HCT116 (cell line): ENCODE results near the gene MTHFD1L. TPM values are rescaled to one million over a fixed set of nuclear protein-coding genes. Genes with fewer than 3 reads are reported as not detected.

ENCODE experiments used
- ATAC-seq: fragments of 200-7000 bp; cut with Tn5 transposase; 2 replicates; pipeline ENCODE4 v1.9.1; 2020; ENCODE audit warnings: mild to moderate bottlenecking, moderate library complexity
- BruUV-seq: library from RNA; stranded (reverse); fragments of 400-500 nt; replicated peaks from 2 replicates; lab custom pipeline; 2021; lab: Mats Ljungman, UMichigan
- CTCF ChIA-PET: fragments of 300-600 bp; sonication (Branson Sonifier 250); formaldehyde crosslinking; loops from one replicate; lab custom pipeline; 2021; ENCODE audit warnings: antibody characterized with exemption; lab: Charles Lee
- POLR2A ChIA-PET: fragments of 300-600, 350-600 bp; sonication (Branson Sonifier 250); formaldehyde crosslinking; loops from one replicate; lab custom pipeline; 2021; ENCODE audit warnings: antibody characterized with exemption; lab: Charles Lee
- RAD21 ChIA-PET, 2 experiments: fragments of 300-600 bp; sonication (Branson Sonifier 250); formaldehyde crosslinking; loops; one replicate each; lab custom pipeline; 2023; ENCODE audit warnings: low total read pairs in 2 of 2; ENCODE audit not compliant: uncharacterized antibody in 2 of 2, unreplicated experiment in 2 of 2, low non-redundant PET in 1 of 2; lab: Charles Lee
- DNase-seq: peaks from one replicate; pipeline ENCODE4 v3.0.0-alpha.2; 2010; ENCODE audit warnings: low read depth, low spot score
- H2AFZ ChIP-seq: fragments of 200-600 bp; shearing (Covaris generic), sonication (generic); 2 replicates; pipeline ENCODE4 v1.6.1; 2017; ENCODE audit warnings: low read depth, mixed run types, mixed read lengths, antibody characterized with exemption, low read length; ENCODE audit not compliant: poor library complexity, severe bottlenecking
- H3K27ac ChIP-seq: 2 replicates; pipeline ENCODE4 v1.5.1; 2012; ENCODE audit warnings: low read depth, low read length
- H3K27me3 ChIP-seq: fragments of 200-600 bp; sonication (generic); 2 replicates; pipeline ENCODE4 v1.6.1; 2016; ENCODE audit warnings: mixed run types, low read length, mixed read lengths; ENCODE audit not compliant: insufficient read depth
- H3K36me3 ChIP-seq, 2 experiments: fragments of 200-500 bp in 1 of 2; fragments of 200-600 bp in 1 of 2; sonication (Bioruptor generic) in 1 of 2; sonication (generic) in 1 of 2; 2 replicates each; pipeline versions ENCODE4 v1.5.1 to v1.6.1; 2014 to 2016; ENCODE audit warnings: low read length in 2 of 2, inconsistent platforms in 1 of 2, mixed read lengths in 1 of 2, mixed run types in 1 of 2; ENCODE audit not compliant: insufficient read depth in 2 of 2, control insufficient read depth in 1 of 2
- H3K4me1 ChIP-seq, 2 experiments: fragments of 200-600 bp in 1 of 2; sonication (generic) in 1 of 2; 2 replicates each; pipeline versions ENCODE4 v1.5.1 to v1.6.1; 2012 to 2017; ENCODE audit warnings: low read length in 2 of 2, inconsistent platforms in 1 of 2, mild to moderate bottlenecking in 1 of 2, mixed read lengths in 1 of 2, mixed run types in 1 of 2, moderate library complexity in 1 of 2; ENCODE audit not compliant: insufficient read depth in 2 of 2, control insufficient read depth in 1 of 2
- H3K4me2 ChIP-seq: fragments of 200-600 bp; sonication (generic); 2 replicates; pipeline ENCODE4 v1.6.1; 2017; ENCODE audit warnings: mixed run types, low read length, mixed read lengths
- H3K4me3 ChIP-seq, 2 experiments: fragments of 200-600 bp in 1 of 2; sonication (generic) in 1 of 2; replicated peaks in 1 of 2; 2 replicates each; pipeline ENCODE4 v1.5.1; 2011 to 2016; ENCODE audit warnings: low read length in 2 of 2, control low read depth in 1 of 2, low read depth in 1 of 2, mild to moderate bottlenecking in 1 of 2, mixed read lengths in 1 of 2, mixed run types in 1 of 2
- H3K79me2 ChIP-seq: fragments of 200-600 bp; sonication (generic); 2 replicates; pipeline ENCODE4 v1.6.1; 2017; ENCODE audit warnings: mild to moderate bottlenecking, mixed run types, low read length, moderate library complexity, mixed read lengths; ENCODE audit not compliant: insufficient read depth
- H3K9ac ChIP-seq: fragments of 200-600 bp; sonication (generic); 2 replicates; pipeline ENCODE4 v1.6.1; 2016; ENCODE audit warnings: low read length, mixed read lengths
- H3K9me2 ChIP-seq: fragments of 200-600 bp; sonication (generic), shearing (Covaris generic); 2 replicates; pipeline ENCODE4 v1.6.1; 2017; ENCODE audit warnings: mixed run types, mild to moderate bottlenecking, moderate library complexity; ENCODE audit not compliant: insufficient read depth
- H3K9me3 ChIP-seq, 2 experiments: fragments of 200-500 bp in 1 of 2; fragments of 200-600 bp in 1 of 2; sonication (Bioruptor generic) in 1 of 2; sonication (generic) in 1 of 2; 2 replicates each; pipeline ENCODE4 v1.6.1; 2014 to 2017; ENCODE audit warnings: low read length in 2 of 2, mixed read lengths in 2 of 2, inconsistent platforms in 1 of 2, low read depth in 1 of 2, mild to moderate bottlenecking in 1 of 2, mixed run types in 1 of 2, moderate library complexity in 1 of 2; ENCODE audit not compliant: control insufficient read depth in 1 of 2, insufficient read depth in 1 of 2
- H4K20me1 ChIP-seq: fragments of 200-600 bp; sonication (generic), shearing (Covaris generic); 2 replicates; pipeline ENCODE4 v1.6.1; 2017; ENCODE audit warnings: mixed run types, mild to moderate bottlenecking, moderate library complexity; ENCODE audit not compliant: insufficient read depth
- ATF3 ChIP-seq: IDR thresholded peaks from 2 replicates; pipeline ENCODE4 v1.6.1; 2012
- CBX3 ChIP-seq: IDR thresholded peaks from 2 replicates; pipeline ENCODE4 v1.6.1; 2012; ENCODE audit warnings: low read depth
- CEBPB ChIP-seq: IDR thresholded peaks from 2 replicates; pipeline ENCODE4 v1.6.1; 2012; ENCODE audit warnings: low read depth
- ELF1 ChIP-seq: IDR thresholded peaks from 2 replicates; pipeline ENCODE4 v1.6.1; 2012; ENCODE audit warnings: low read depth, borderline replicate concordance
- EZH2 ChIP-seq: fragments of 200-600 bp; sonication (generic); IDR thresholded peaks from 2 replicates; pipeline ENCODE4 v1.6.1; 2017; ENCODE audit warnings: antibody characterized with exemption, mixed run types
- EZH2phosphoT487 ChIP-seq: fragments of 200-600 bp; IDR thresholded peaks from 2 replicates; pipeline ENCODE4 v1.6.1; 2018; ENCODE audit warnings: antibody characterized with exemption, borderline replicate concordance
- JUND ChIP-seq: IDR thresholded peaks from 2 replicates; pipeline ENCODE4 v1.6.1; 2012
- MAX ChIP-seq: IDR thresholded peaks from 2 replicates; pipeline ENCODE4 v1.6.1; 2012
- POLR2A ChIP-seq: IDR thresholded peaks from 2 replicates; pipeline ENCODE4 v1.7.0; 2011; ENCODE audit warnings: borderline replicate concordance; ENCODE audit not compliant: insufficient read depth, insufficient read length; ENCODE audit errors: extremely low read depth
- POLR2AphosphoS5 ChIP-seq: IDR thresholded peaks from 2 replicates; pipeline ENCODE4 v1.6.1; 2011; ENCODE audit warnings: mild to moderate bottlenecking, low read depth, low read length, moderate library complexity
- RAD21 ChIP-seq: IDR thresholded peaks from 2 replicates; pipeline ENCODE4 v1.6.1; 2012; ENCODE audit warnings: low read depth, mild to moderate bottlenecking
- SIN3A ChIP-seq: IDR thresholded peaks from 2 replicates; pipeline ENCODE4 v1.6.1; 2012; ENCODE audit warnings: low read depth
- SP1 ChIP-seq: IDR thresholded peaks from 2 replicates; pipeline ENCODE4 v1.6.1; 2012; ENCODE audit warnings: low read depth
- SRF ChIP-seq: IDR thresholded peaks from 2 replicates; pipeline ENCODE4 v1.6.1; 2012; ENCODE audit warnings: low read depth
- TCF7L2 ChIP-seq: IDR thresholded peaks from 2 replicates; pipeline ENCODE4 v1.7.0; 2011; ENCODE audit warnings: borderline replicate concordance, inconsistent platforms; ENCODE audit not compliant: insufficient read depth, insufficient read length; ENCODE audit errors: extremely low read depth
- YY1 ChIP-seq: IDR thresholded peaks from 2 replicates; pipeline ENCODE4 v1.6.1; 2011; ENCODE audit warnings: low read length, low read depth, moderate library complexity, mild to moderate bottlenecking; ENCODE audit not compliant: insufficient replicate concordance; ENCODE audit errors: extremely low read depth
- ZBTB33 ChIP-seq: IDR thresholded peaks from 2 replicates; pipeline ENCODE4 v1.6.1; 2011; ENCODE audit warnings: mild to moderate bottlenecking, low read length, moderate library complexity; ENCODE audit not compliant: insufficient replicate concordance; ENCODE audit errors: extremely low read depth
- ZFX ChIP-seq: fragments of 450-650 bp; IDR thresholded peaks from 2 replicates; pipeline ENCODE4 v1.6.1; 2017
- ZNF274 ChIP-seq: fragments of 200-500 bp; sonication (Bioruptor generic); IDR thresholded peaks from 2 replicates; pipeline ENCODE4 v1.6.1; 2014; ENCODE audit warnings: mild to moderate bottlenecking, low read depth, low read length, inconsistent platforms
- intact Hi-C: fragments of 100-400 bp; cut with micrococcal nuclease; formaldehyde crosslinking; loops from 2 replicates; pipeline ENCODE4 v1.10.0; 2022
- total RNA-seq: library from RNA; stranded (reverse); gene quantifications from one replicate; pipeline ENCODE4 v1.2.1, GENCODE V29; 2021; ENCODE audit not compliant: unreplicated experiment
- TF ChIP-seq, protein P1 (sequence below), 3 experiments: fragments of 200-600 bp in 1 of 3; sonication (generic) in 1 of 3; IDR thresholded peaks in 2 of 3; conservative IDR thresholded peaks in 1 of 3; 2 replicates each; pipeline ENCODE4 v1.5.1; 2012 to 2017; ENCODE audit warnings: low read depth in 2 of 3, low read length in 2 of 3, antibody characterized with exemption in 1 of 3, borderline replicate concordance in 1 of 3, control low read depth in 1 of 3, mild to moderate bottlenecking in 1 of 3, mixed read lengths in 1 of 3, mixed run types in 1 of 3, moderate library complexity in 1 of 3; ENCODE audit not compliant: insufficient read depth in 1 of 3

The MTHFD1L gene
- total RNA-seq, 1 experiment from 2014 or later, result 127 TPM

DNA sequence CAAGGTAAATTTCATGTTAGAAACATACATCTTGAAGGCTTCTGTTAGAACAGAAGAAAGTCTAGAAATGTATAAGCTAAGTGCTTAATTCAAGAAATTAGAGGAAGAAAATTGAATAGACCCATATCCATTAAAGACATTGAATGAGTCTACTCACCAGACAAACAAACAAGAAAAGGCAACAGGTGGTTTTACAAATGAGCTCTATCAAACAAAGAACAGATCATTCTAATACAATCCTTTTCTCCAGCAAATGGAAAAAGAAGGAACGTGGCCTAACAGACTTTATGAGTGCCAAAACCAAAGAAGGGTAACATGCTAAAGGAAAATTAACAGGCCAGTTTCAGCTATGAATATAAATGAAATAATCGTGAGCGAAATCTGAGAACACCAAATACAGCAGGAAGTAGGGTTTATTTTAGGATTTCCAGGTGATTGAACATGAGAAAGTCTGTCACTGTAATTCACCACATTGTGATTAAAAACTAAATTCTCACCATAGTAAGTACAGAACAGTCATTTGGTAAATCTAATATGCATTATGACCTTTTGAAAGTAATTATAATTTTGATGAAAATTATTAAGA lies 22.6 kb downstream of the MTHFD1L start:
- TF ChIP-seq SIN3A (no peak), MAX (no peak), RAD21 (no peak), ZBTB33 (no peak), TCF7L2 (no peak), POLR2AphosphoS5 (no peak), EZH2phosphoT487 (no peak), POLR2A (no peak), ZNF274 (no peak), SRF (no peak), ELF1 (no peak), SP1 (no peak), ZFX (no peak), EZH2 (no peak), ATF3 (no peak), JUND (no peak), CBX3 (no peak), CEBPB (no peak), YY1 (no peak)
- TF ChIP-seq, protein P1, sequence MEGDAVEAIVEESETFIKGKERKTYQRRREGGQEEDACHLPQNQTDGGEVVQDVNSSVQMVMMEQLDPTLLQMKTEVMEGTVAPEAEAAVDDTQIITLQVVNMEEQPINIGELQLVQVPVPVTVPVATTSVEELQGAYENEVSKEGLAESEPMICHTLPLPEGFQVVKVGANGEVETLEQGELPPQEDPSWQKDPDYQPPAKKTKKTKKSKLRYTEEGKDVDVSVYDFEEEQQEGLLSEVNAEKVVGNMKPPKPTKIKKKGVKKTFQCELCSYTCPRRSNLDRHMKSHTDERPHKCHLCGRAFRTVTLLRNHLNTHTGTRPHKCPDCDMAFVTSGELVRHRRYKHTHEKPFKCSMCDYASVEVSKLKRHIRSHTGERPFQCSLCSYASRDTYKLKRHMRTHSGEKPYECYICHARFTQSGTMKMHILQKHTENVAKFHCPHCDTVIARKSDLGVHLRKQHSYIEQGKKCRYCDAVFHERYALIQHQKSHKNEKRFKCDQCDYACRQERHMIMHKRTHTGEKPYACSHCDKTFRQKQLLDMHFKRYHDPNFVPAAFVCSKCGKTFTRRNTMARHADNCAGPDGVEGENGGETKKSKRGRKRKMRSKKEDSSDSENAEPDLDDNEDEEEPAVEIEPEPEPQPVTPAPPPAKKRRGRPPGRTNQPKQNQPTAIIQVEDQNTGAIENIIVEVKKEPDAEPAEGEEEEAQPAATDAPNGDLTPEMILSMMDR (IDR thresholded peaks at IDR 0.05 in 2 of 3, conservative IDR thresholded peaks at IDR 0.05 in 1 of 3; ENCODE audit: borderline replicate concordance in 1 of 3, insufficient read depth in 1 of 3, low read depth in 2 of 3, low read length in 2 of 3), result no peak
- Histone ChIP-seq H3K4me1 (peaks cover 0 to 11% of the 10 kb centered on the region in 2 experiments; a peak in 1 of 4 replicates), H3K4me2 (no peak overlapping the region), H3K4me3 (no peak overlapping the region), H3K9me3 (no peaks in the 10 kb centered on the region), H3K79me2 (peaks cover 23% of the 10 kb centered on the region), H4K20me1 (no peaks in the 10 kb centered on the region), H3K27me3 (no peaks in the 10 kb centered on the region), H3K36me3 (peaks cover 28 to 57% of the 10 kb centered on the region in 2 experiments), H3K9ac (no peak overlapping the region), H2AFZ (no peak overlapping the region), H3K9me2 (no peaks in the 10 kb centered on the region), H3K27ac (no peak overlapping the region)
- DNase-seq, result no peak
- intact Hi-C loops, result no loop called here
- ATAC-seq, result no peak
- POLR2A ChIA-PET, result no interaction called here
- TSS peak; percentile 16 for BruUV-seq
- RAD21 ChIA-PET, result no interaction called here
- CTCF ChIA-PET, result no interaction called here
